ENCODE data around the gene PIP4K2B.

Gene PIP4K2B

DNA sequence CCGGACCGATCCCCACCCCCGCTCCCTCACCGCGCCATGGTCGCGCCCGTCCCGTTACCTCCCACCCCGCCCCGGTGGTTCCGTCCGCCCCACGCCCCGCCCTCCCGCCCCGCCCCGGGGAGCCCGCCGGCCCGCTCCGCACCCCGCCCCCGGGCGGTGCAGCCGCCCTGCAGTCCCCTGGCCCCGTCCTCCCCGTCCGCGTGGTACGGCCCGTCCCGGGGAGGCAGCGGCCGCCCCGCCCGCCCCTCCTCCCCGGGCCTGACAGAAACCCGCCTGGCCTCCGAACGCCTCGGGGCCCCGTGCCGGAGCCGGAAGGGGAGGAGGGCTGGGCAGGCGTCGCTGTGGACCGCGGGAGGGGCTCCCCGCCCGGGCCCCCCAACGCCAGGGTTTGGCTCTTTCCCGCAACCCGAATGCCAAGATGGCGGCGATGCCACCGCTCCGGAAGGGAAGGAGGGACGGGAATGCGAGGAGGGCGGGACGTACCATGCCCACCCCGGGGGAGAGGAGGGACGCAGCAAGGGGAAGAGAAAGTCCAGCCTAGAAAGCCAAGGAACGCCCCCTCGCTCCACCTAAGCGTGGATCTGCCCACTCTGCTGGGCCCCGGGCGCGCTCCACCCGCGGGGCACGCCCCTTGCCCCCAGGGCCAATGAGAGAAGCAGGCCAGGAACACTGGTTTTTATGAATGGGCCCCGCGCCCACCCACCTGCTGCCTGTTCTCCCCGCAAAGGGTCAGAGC, at the start of gene PIP4K2B:
TSS of gene PIP4K2B (minus strand) at position 56 of the 736 bp plus-strand sequence. CDS start 132 bp downstream, outside the sequence.
- no peaks in the 10 kb centered on the region for H3K9me3 Mint-ChIP-seq (ENCODE audit: low read depth)
- H3K4me3 Mint-ChIP-seq: peak within 1 kb of the TSS; percentile 91
- H3K27me3 Mint-ChIP-seq: no peaks in the 10 kb centered on the region
- H3K4me1 Mint-ChIP-seq (ENCODE audit: low read depth): peaks cover 42% of the 10 kb centered on the region
- H3K27ac Mint-ChIP-seq: peak within 1 kb of the TSS; percentile 90
- H3K36me3 Mint-ChIP-seq: peaks cover 8% of the 10 kb centered on the region

DNA sequence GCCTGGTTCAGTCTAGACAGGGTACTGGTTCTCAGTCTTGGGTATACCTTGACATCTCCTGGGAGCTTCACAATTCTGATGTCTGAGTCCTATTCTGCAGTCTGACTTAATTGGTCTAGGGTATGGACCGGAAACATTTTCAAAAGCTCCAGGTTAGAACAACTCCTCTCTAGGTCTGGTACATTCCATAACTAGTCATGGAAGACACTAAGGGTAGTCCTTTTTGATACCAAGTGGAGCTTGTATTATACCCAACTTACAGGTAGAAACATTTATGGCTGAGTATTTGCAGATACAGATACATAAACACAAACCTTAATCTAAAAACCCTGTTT, 49.2 kb upstream of the PIP4K2B start:
- H3K9me3 Mint-ChIP-seq (ENCODE audit: low read depth): no peaks in the 10 kb centered on the region
- H3K27me3 Mint-ChIP-seq: no peaks in the 10 kb centered on the region
- H3K27ac Mint-ChIP-seq: peak overlapping the region; percentile 22
- H3K4me3 Mint-ChIP-seq: peak overlapping the region; percentile 54
- H3K4me1 Mint-ChIP-seq (ENCODE audit: low read depth): peaks cover 29% of the 10 kb centered on the region
- H3K36me3 Mint-ChIP-seq: peaks cover 34% of the 10 kb centered on the region

DNA sequence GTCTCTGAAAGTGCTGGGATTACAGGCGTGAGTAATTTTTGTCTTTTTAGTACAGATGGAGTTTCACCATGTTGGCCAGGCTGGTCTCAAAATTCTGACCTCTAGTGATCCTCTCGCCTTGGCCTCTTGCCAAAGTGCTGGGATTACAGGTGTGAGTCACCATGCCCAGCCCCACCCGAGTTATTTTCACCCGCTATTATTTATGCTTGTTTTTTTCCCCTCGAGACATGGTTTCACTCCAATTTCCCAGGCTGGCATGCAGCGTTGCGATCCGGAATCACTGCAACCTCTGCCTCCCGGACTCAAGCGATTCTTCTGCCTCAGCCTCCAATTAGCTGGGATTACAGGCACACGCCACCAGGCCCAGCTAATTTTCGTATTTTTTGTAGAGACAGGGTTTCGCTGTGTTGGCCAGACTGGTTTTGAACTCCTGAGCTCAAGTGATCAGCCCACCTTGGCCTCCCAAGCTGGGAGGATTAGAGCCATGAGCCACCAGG, 45.0 kb upstream of the PIP4K2B start:
- Mint-ChIP-seq H3K4me1 (ENCODE audit: low read depth) (peaks cover 5% of the 10 kb centered on the region), H3K27me3 (no peaks in the 10 kb centered on the region), H3K9me3 (ENCODE audit: low read depth) (no peaks in the 10 kb centered on the region), H3K4me3 (no peak overlapping the region), H3K27ac (no peak overlapping the region), H3K36me3 (peaks cover 5% of the 10 kb centered on the region)

DNA sequence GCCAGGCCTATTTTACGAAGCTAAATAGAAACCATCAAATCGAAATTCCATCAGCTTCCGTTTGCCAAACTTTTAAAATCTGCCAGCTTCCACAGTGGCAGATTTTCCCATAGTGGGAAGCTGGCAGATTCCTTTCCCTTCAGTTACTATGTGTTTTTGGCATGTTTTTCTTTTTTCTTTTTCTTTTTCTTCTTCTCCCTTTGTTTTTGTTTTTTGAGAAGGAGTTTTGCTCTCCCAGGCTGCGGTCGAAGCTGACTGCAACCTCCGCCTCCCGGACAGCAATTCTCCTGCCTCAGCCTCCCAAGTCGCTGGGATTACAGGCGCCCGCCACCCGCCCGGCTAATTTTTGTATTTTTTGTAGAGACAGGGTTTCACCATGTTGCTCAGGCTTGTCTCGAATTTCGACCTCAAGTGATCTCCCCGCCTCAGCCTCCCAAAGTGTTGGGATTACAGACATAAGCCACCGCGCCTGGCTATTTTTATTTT, 26.4 kb upstream of the PIP4K2B start:
- Mint-ChIP-seq H3K27me3 (no peaks in the 10 kb centered on the region), H3K27ac (peak overlapping the region; percentile 100), H3K36me3 (peaks cover 4% of the 10 kb centered on the region), H3K4me3 (peak overlapping the region; percentile 99), H3K9me3 (ENCODE audit: low read depth) (no peaks in the 10 kb centered on the region), H3K4me1 (ENCODE audit: low read depth) (peaks cover 27% of the 10 kb centered on the region)

DNA sequence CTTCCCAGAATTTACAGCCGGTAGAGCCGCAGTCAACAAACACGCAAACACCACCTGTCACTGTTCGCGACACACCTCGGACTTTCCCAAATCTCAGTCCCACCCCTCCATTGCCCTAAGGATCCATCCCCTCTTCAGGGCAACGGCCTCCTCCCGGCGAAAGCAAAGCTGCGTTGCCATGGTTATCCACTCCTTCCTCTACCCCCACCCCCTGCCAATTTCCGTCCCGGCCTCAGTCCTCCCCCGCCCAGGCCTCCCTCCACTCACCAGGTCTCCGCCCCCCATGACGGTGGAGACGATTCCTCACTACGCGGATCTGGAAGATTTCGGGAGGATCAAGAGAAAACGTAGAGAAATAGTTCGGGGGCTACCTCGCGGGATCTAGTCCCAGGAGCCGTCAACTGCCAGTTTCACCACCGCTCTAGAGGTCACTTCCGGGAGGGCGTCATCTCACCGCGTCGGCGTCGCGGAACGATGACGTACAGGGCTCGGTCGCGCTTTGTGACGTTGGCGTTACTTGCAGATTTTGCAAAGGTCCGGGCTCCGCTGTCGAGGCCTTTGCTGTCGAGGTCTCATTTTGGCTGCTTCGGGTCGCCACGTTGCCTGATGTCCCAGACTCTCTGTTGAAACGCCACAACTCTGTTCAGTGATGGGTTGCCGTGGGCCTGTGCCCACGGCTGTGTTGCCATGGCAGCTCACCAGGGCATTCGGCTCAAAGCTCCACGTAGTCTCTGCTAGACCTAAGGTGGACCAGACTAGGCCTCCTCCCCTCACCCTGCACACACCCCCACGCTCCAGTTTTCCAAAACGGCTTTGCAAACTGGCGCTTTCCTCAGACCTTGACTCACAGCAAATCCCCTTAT, 25.8 kb upstream of the PIP4K2B start, which contains the start of gene CWC25:
TSS of gene CWC25 (minus strand) at position 423 of the 863 bp plus-strand sequence. CDS start at position 285, 138 bp downstream.
- Mint-ChIP-seq H3K4me3 (peak within 1 kb of the TSS; percentile 99), H3K27ac (peak within 1 kb of the TSS; percentile 100), H3K36me3 (peaks cover 4% of the 10 kb centered on the region), H3K9me3 (ENCODE audit: low read depth) (no peaks in the 10 kb centered on the region), H3K4me1 (ENCODE audit: low read depth) (peaks cover 33% of the 10 kb centered on the region), H3K27me3 (no peaks in the 10 kb centered on the region)

DNA sequence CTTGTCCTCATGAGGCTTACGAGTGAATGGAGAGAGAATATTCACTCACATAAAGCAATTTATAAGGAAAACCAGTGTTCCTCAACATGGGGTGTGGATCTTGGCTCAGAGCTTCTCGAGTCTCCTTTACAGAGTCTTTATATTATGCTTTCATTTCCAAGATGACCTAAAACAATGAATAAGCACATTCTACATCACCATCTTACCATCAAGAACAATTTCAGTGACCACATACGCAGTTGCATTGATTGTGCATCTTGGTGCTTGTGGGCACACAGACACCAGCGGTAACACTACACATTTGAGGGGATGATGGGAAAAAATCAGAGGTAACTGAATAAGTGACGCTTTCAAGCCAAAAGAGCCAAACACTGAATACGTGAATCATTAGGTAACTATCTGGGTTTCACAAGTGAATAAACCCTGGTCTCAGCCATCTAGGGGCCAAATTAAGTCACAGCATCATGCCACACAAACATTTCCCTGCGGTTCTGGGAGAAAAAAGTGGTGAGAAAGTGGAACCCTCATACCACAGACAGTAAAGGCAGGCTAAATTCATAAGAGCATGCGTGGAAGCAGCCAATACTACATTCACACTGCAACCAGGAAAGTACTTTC, 16.3 kb upstream of the PIP4K2B start:
- peaks cover 14% of the 10 kb centered on the region for H3K4me1 Mint-ChIP-seq (ENCODE audit: low read depth)
- peak overlapping the region; percentile 46 for H3K27ac Mint-ChIP-seq
- H3K36me3 Mint-ChIP-seq: peaks cover 6% of the 10 kb centered on the region
- H3K27me3 Mint-ChIP-seq: no peaks in the 10 kb centered on the region
- no peak overlapping the region for H3K4me3 Mint-ChIP-seq
- H3K9me3 Mint-ChIP-seq (ENCODE audit: low read depth): no peaks in the 10 kb centered on the region

DNA sequence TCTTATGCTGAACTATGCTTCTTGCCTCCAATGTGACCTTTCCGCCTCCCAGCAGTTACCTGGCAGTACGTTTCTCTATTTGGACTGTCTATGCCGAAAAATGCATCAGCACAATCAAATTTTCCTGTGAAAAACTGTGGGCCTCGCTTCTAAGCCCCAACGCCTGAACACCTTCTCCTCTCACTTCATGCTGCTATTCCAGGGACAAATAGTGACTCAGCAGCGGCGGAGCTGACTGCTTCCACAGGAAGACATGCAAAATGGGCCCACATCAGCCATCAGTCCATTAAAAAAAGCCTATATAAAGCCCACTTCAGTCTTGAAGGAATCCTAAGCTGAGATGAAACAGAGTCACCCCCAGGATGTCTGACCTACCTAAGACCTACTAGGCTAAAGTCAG, 10.5 kb upstream of the PIP4K2B start:
- Mint-ChIP-seq H3K27me3 (no peaks in the 10 kb centered on the region), H3K36me3 (peaks cover 4% of the 10 kb centered on the region), H3K4me1 (ENCODE audit: low read depth) (no peaks in the 10 kb centered on the region), H3K9me3 (ENCODE audit: low read depth) (no peaks in the 10 kb centered on the region), H3K27ac (no peak overlapping the region), H3K4me3 (no peak overlapping the region)

DNA sequence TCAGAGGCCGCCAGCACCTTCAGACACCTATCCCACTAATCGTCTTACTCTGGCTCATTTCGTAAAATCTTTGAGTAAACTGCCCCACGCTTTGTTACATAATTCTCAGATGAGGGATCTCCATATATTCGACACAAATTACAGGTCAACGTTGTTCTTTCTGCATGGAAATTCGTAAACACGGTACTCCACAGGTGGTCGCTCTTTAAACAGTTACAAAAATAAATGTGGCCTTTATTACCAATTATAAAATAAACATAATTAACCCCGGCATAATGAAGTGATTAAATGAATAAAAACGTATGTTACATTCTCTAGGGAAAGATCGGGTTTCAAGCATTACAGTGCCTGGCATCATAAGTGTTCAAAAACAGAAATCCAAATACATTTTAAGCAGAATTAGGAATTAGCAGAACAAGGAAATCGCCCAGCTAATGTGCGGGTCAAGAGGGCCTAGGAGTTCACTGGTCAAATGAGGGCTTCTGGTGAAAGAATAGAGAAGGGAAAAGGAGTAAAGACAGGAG, 943 bp upstream of the PIP4K2B start:
- no peaks in the 10 kb centered on the region for H3K9me3 Mint-ChIP-seq (ENCODE audit: low read depth)
- peak overlapping the region; percentile 80 for H3K4me3 Mint-ChIP-seq
- peaks cover 39% of the 10 kb centered on the region for H3K4me1 Mint-ChIP-seq (ENCODE audit: low read depth)
- no peaks in the 10 kb centered on the region for H3K27me3 Mint-ChIP-seq
- H3K36me3 Mint-ChIP-seq: peaks cover 8% of the 10 kb centered on the region
- H3K27ac Mint-ChIP-seq: peak overlapping the region; percentile 54

DNA sequence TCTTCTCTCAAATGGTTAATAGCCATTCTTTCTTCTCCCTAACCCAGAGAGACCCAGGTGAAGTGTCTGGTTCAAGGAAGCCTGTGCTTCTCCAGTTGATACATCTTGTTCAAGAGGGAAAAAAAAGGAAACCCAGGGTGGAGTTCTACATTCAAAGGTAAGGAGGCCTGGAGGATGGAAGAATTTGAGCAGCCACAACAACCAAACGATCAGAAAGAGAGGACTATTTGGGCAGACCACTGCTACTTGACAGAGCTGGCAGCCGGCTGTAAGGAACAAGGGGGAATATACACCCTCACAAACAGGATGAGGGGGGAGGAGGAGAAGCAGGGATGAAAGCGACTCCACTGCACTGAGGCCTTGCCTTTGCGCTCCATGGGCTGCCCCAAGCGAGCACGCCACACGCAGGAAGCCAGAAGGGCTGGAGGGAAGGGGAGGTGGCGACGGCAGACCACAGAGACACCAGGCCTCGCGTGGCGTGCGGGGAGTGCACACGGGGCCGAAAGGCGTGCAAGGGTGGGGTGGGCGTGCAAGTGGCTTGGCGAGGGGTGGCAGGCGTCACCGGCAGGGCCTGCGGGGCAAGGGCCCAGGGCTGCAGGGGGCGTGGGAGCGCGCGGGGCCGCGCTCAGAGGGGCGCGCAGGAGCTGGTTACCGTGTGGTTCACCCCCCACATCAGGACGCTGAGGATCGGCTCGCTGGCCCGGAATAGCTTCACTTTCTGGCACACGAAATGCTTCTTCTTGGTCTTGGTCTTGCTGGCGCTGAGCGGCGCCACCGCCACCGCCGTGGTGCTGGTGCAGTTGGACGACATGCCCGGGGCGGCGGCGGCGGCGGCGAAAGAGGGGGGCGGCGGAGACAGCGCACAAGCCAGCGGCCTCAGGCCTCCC, 499 bp downstream of the PIP4K2B start:
- Mint-ChIP-seq H3K36me3 (peaks cover 8% of the 10 kb centered on the region), H3K27me3 (no peaks in the 10 kb centered on the region)

DNA sequence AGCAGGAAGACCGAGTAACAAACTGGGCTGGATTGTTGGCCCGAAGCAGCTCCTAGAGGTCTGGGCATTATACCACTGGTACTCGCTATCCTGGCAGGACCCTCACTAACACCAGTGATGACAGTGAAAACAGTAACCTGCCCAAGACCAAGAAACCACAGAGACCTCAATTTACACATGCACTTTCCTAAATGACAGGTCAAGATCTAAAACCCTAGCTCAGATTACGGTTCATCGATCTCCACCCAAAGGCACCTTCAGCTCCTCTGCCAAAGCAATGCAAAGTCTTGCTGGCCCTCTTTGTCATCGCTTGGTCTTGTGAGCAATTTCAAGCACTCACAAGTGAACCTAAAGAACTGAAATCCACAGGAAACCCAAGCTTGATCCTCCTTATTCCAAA, 1.5 kb downstream of the PIP4K2B start:
- Mint-ChIP-seq H3K9me3 (ENCODE audit: low read depth) (no peaks in the 10 kb centered on the region), H3K36me3 (peaks cover 8% of the 10 kb centered on the region), H3K4me1 (ENCODE audit: low read depth) (peaks cover 52% of the 10 kb centered on the region), H3K27ac (peak overlapping the region; percentile 90), H3K27me3 (no peaks in the 10 kb centered on the region), H3K4me3 (peak overlapping the region; percentile 91)

More for the DNA sequence above, 499 bp downstream of the PIP4K2B start:
- peaks cover 49% of the 10 kb centered on the region for H3K4me1 Mint-ChIP-seq (ENCODE audit: low read depth)
- peak overlapping the region; percentile 90 for H3K27ac Mint-ChIP-seq
- H3K9me3 Mint-ChIP-seq (ENCODE audit: low read depth): no peaks in the 10 kb centered on the region
- peak overlapping the region; percentile 91 for H3K4me3 Mint-ChIP-seq

DNA sequence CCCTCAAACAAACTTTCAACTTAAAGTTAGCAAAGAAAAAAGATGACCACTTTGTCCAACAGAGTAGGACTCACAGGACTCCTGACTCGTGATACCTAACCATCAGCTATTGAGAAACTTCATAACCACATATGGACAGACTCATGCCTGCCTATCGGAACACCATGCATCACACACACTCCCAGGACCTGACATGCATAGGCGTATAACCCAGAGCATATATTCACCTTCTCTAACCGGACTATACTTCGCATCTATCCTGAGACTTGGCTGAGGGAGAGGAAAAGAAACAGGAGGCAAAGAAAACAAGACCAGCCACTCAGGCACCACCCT, 2.2 kb downstream of the PIP4K2B start:
- H3K36me3 Mint-ChIP-seq: peaks cover 8% of the 10 kb centered on the region
- no peaks in the 10 kb centered on the region for H3K27me3 Mint-ChIP-seq
- peak overlapping the region; percentile 77 for H3K27ac Mint-ChIP-seq
- H3K9me3 Mint-ChIP-seq (ENCODE audit: low read depth): no peaks in the 10 kb centered on the region
- peaks cover 56% of the 10 kb centered on the region for H3K4me1 Mint-ChIP-seq (ENCODE audit: low read depth)
- peak overlapping the region; percentile 91 for H3K4me3 Mint-ChIP-seq

DNA sequence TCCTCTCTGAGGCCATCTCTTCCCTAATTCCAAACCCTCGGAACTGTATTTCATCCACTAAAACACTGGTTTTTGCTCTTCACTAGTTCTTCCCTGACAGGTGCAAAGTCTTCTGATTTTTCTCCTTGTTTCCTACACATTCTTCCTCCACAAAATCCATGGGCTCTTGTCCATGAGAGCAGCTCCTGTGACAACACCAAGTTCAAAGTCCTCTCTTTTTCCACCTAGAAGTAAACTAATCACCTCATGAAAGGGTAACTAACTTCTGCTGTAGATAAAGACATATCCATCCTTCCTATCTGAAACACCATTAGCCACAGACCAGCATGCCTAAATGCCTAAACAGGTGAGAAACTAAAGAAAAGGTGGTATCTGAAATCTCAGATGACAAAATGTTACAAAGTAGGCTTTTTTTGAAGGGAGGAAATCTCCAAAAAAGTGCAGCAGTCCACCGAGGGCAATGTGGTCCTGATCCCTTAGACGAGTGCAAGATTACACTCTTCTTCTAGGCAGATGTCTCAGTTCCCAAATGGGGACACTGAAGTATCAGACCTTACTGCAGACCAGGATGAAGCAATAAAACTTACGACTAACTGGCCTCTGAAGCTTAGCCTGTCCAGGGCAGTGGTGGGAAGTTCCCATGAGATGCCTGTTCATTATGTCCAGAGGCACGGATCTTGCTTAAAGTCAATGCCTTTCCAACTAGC, 2.8 kb downstream of the PIP4K2B start:
- H3K9me3 Mint-ChIP-seq (ENCODE audit: low read depth): no peaks in the 10 kb centered on the region
- H3K27ac Mint-ChIP-seq: peak overlapping the region; percentile 77
- peaks cover 56% of the 10 kb centered on the region for H3K4me1 Mint-ChIP-seq (ENCODE audit: low read depth)
- peak overlapping the region; percentile 91 for H3K4me3 Mint-ChIP-seq
- peaks cover 8% of the 10 kb centered on the region for H3K36me3 Mint-ChIP-seq
- H3K27me3 Mint-ChIP-seq: no peaks in the 10 kb centered on the region

DNA sequence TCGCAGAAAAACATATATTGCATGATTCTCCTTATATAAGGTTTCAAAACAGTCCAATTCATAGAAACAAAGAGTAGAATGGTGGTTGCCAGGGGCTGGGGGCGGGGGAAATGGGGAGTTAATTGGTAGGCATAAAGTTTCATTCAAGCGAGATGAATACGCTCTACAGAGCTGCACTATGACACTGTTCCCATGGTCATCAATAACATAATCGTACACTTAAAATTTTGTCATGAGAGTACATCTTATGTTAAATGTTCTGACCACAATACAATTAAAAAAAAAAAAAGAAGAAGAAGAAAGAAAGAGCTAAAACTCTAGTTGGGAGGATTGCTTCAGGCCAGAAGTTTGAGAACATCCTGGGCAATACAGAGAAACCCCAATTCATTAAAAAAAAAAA, 5.1 kb downstream of the PIP4K2B start:
- no peak overlapping the region for H3K4me3 Mint-ChIP-seq
- H3K36me3 Mint-ChIP-seq: peaks cover 3% of the 10 kb centered on the region
- H3K27me3 Mint-ChIP-seq: no peaks in the 10 kb centered on the region
- peaks cover 54% of the 10 kb centered on the region for H3K4me1 Mint-ChIP-seq (ENCODE audit: low read depth)
- H3K27ac Mint-ChIP-seq: peak overlapping the region; percentile 54
- H3K9me3 Mint-ChIP-seq (ENCODE audit: low read depth): no peaks in the 10 kb centered on the region

All from activated naive CD8-positive, alpha-beta T cell (primary cell).